ENCODE results near the gene CHD9. TPM values are rescaled to one million over a fixed set of nuclear protein-coding genes. Genes with fewer than 3 reads are reported as not detected.

Gene CHD9
- total RNA-seq, 4 donors from 2014 or later = 37.4 to 112 (median 64.4) TPM

GRCh38 chr16:53056392-53056881 is 1.6 kb downstream of the CHD9 start:
- in situ Hi-C loops (cut with MboI; ENCODE audit: low pct_ligation_motif_present in 1 of 4, low pct_unique_long_range_greater_than_20kb in 1 of 4, low sequenced_read_pairs in 3 of 4) (loop anchor here (10.0 to 25.0 kb wide), 4 partner anchors 88 to 156 kb away; no protein-coding TSS in a partner anchor), intact Hi-C loops (cut with DNase I; ENCODE audit: low total_unique reads) (no loop called here)
- DNase-seq = peak; percentile 35
- Histone ChIP-seq H3K36me3 (no peaks in the 10 kb centered on the region), H3K4me1 (peaks cover 24 to 53% (median 34%) of the 10 kb centered on the region in 4 donors), H3K4me3 (peak overlapping the region in 2 of 4 donors; percentile 62 to 72), H3K27me3 (no peaks in the 10 kb centered on the region), H3K9me3 (no peaks in the 10 kb centered on the region), H3K27ac (peak overlapping the region; percentile 87 to 97 (median 94))
- WGBS, 2 donors (ENCODE audit: low coverage in 1 of 2) = 54% methylated on average over 8 of the region's 8 CpGs; no CpG with 5 or more reads in 1 of the 2 donors
- TF ChIP-seq EP300 (IDR thresholded peaks at IDR 0.05; ENCODE audit: low read depth) = no peak
- no peak for TF ChIP-seq CTCF (IDR thresholded peaks at IDR 0.05)
- TF ChIP-seq POLR2A (IDR thresholded peaks at IDR 0.05) = no peak
- no peak for TF ChIP-seq POLR2AphosphoS5 (IDR thresholded peaks at IDR 0.05)

GRCh38 chr16:53057658-53058057 is 2.9 kb downstream of the CHD9 start:
- intact Hi-C loops (cut with DNase I; ENCODE audit: low total_unique reads) = no loop called here
- no peak overlapping the region for H3K4me3 ChIP-seq
- DNase-seq = no peak
- 75 to 80% methylated on average over 5 to 8 of the region's 8 CpGs for WGBS, 2 donors (ENCODE audit: low coverage in 1 of 2)
- in situ Hi-C loops (cut with MboI; ENCODE audit: low pct_ligation_motif_present in 1 of 4, low pct_unique_long_range_greater_than_20kb in 1 of 4, low sequenced_read_pairs in 3 of 4) = loop anchor here (10.0 to 25.0 kb wide), 4 partner anchors 87 to 155 kb away; no protein-coding TSS in a partner anchor
- peak overlapping the region in 1 of 4 donors; percentile 10 for H3K27ac ChIP-seq
- H3K4me1 ChIP-seq = peaks cover 25 to 58% (median 37%) of the 10 kb centered on the region in 4 donors
- H3K27me3 ChIP-seq = no peaks in the 10 kb centered on the region
- no peak for TF ChIP-seq POLR2A (IDR thresholded peaks at IDR 0.05)
- TF ChIP-seq EP300 (IDR thresholded peaks at IDR 0.05; ENCODE audit: low read depth) = no peak
- TF ChIP-seq POLR2AphosphoS5 (IDR thresholded peaks at IDR 0.05) = no peak
- no peak for TF ChIP-seq CTCF (IDR thresholded peaks at IDR 0.05)
- H3K9me3 ChIP-seq = no peaks in the 10 kb centered on the region
- H3K36me3 ChIP-seq = no peaks in the 10 kb centered on the region

- no peaks in the 10 kb centered on the region for H3K27me3 ChIP-seq
- H3K27ac ChIP-seq = peak overlapping the region in 2 of 4 donors; percentile 13 to 42
- DNase-seq = no peak
- peaks cover 25 to 60% (median 35%) of the 10 kb centered on the region in 4 donors for H3K4me1 ChIP-seq
- WGBS, 2 donors (ENCODE audit: low coverage in 1 of 2) = 70 to 93% methylated on average over 3 to 5 of the region's 5 CpGs
- no peak overlapping the region for H3K4me3 ChIP-seq
- intact Hi-C loops (cut with DNase I; ENCODE audit: low total_unique reads) (no loop called here), in situ Hi-C loops (cut with MboI; ENCODE audit: low pct_ligation_motif_present in 1 of 4, low pct_unique_long_range_greater_than_20kb in 1 of 4, low sequenced_read_pairs in 3 of 4) (loop anchor here (10.0 to 25.0 kb wide), 4 partner anchors 86 to 154 kb away; no protein-coding TSS in a partner anchor)
- no peaks in the 10 kb centered on the region for H3K36me3 ChIP-seq
- no peak for TF ChIP-seq POLR2A (IDR thresholded peaks at IDR 0.05)
- TF ChIP-seq CTCF (IDR thresholded peaks at IDR 0.05) = no peak
- no peaks in the 10 kb centered on the region for H3K9me3 ChIP-seq
Observed at GRCh38 chr16:53058441-53058840, 3.6 kb downstream of the CHD9 start.

GRCh38 chr16:53058882-53059281 is 4.1 kb downstream of the CHD9 start:
- intact Hi-C loops (cut with DNase I; ENCODE audit: low total_unique reads) (no loop called here), in situ Hi-C loops (cut with MboI; ENCODE audit: low pct_ligation_motif_present in 1 of 4, low pct_unique_long_range_greater_than_20kb in 1 of 4, low sequenced_read_pairs in 3 of 4) (loop anchor here (10.0 to 25.0 kb wide), 4 partner anchors 86 to 153 kb away; no protein-coding TSS in a partner anchor)
- H3K27me3 ChIP-seq = no peaks in the 10 kb centered on the region
- peak overlapping the region in 2 of 4 donors; percentile 13 to 42 for H3K27ac ChIP-seq
- no peaks in the 10 kb centered on the region for H3K36me3 ChIP-seq
- no peak for TF ChIP-seq POLR2AphosphoS5 (IDR thresholded peaks at IDR 0.05)
- no peak for TF ChIP-seq CTCF (IDR thresholded peaks at IDR 0.05)
- no peak for TF ChIP-seq POLR2A (IDR thresholded peaks at IDR 0.05)
- TF ChIP-seq EP300 (IDR thresholded peaks at IDR 0.05; ENCODE audit: low read depth) = no peak
- no peak overlapping the region for H3K4me3 ChIP-seq
- H3K4me1 ChIP-seq = peaks cover 25 to 60% (median 34%) of the 10 kb centered on the region in 4 donors
- WGBS, 2 donors (ENCODE audit: low coverage in 1 of 2) = 86 to 100% methylated on average over 3 to 5 of the region's 5 CpGs
- no peak for DNase-seq
- no peaks in the 10 kb centered on the region for H3K9me3 ChIP-seq
